Measurements from ENCODE around the gene TRIM44.

DNA sequence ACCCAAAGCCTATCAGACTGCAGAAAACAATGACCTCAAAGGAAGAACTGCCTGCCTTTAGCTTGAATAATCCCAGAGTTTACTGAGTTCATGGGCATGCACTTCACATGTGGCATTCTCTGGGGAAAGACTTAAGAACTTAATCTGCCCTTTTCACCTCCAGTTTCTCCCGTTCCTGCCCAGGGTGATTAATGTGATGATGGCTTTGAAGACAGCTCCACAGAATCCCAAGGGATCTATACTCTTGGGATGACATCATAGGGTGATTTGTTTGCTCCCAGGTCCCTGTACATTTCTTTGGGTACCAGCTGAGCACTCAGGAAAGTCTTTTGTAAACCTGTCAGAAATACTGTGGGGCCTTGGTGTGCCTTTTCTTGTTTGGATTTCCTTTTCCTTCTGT is 30.3 kb upstream of the TRIM44 start:
- TF ChIP-seq, protein P1, sequence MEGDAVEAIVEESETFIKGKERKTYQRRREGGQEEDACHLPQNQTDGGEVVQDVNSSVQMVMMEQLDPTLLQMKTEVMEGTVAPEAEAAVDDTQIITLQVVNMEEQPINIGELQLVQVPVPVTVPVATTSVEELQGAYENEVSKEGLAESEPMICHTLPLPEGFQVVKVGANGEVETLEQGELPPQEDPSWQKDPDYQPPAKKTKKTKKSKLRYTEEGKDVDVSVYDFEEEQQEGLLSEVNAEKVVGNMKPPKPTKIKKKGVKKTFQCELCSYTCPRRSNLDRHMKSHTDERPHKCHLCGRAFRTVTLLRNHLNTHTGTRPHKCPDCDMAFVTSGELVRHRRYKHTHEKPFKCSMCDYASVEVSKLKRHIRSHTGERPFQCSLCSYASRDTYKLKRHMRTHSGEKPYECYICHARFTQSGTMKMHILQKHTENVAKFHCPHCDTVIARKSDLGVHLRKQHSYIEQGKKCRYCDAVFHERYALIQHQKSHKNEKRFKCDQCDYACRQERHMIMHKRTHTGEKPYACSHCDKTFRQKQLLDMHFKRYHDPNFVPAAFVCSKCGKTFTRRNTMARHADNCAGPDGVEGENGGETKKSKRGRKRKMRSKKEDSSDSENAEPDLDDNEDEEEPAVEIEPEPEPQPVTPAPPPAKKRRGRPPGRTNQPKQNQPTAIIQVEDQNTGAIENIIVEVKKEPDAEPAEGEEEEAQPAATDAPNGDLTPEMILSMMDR (optimal IDR thresholded peaks at IDR 0.05 in 1 of 3, IDR thresholded peaks at IDR 0.05 in 1 of 3, conservative IDR thresholded peaks at IDR 0.05 in 1 of 3; ENCODE audit: extremely low read depth in 1 of 3, insufficient read depth in 2 of 3, low read length in 3 of 3) = no peak
- no peak for TF ChIP-seq EZH2 (IDR thresholded peaks at IDR 0.05; ENCODE audit: low read length)
